DOHH2 (cell line): ENCODE measurements around the gene GMFB.

Experiments
- H3F3A ChIP-seq: fragments of 200-600 bp; sonication (generic), shearing (Covaris generic); 2 replicates; pipeline ENCODE4 v1.6.0; 2016; ENCODE audit warnings: antibody characterized with exemption, mild to moderate bottlenecking; ENCODE audit not compliant: control insufficient read depth, insufficient read depth
- H3K27ac ChIP-seq: fragments of 200-600 bp; sonication (generic); 2 replicates; pipeline ENCODE4 v1.5.1; 2014; ENCODE audit warnings: low read depth, mild to moderate bottlenecking, low read length, moderate library complexity
- H3K27me3 ChIP-seq: fragments of 200-600 bp; sonication (generic); 2 replicates; pipeline ENCODE4 v1.6.1; 2014; ENCODE audit warnings: mild to moderate bottlenecking, low read length, mixed read lengths; ENCODE audit not compliant: control insufficient read depth
- H3K36me3 ChIP-seq: fragments of 200-600 bp; sonication (generic); 2 replicates; pipeline ENCODE4 v1.6.1; 2014; ENCODE audit warnings: mild to moderate bottlenecking, low read length, moderate library complexity, mixed read lengths; ENCODE audit not compliant: control insufficient read depth
- H3K4me1 ChIP-seq: fragments of 200-600 bp; sonication (generic); 2 replicates; pipeline ENCODE4 v1.6.1; 2014; ENCODE audit warnings: mild to moderate bottlenecking, low read length, mixed read lengths; ENCODE audit not compliant: control insufficient read depth
- H3K4me2 ChIP-seq: fragments of 200-600 bp; sonication (generic); 2 replicates; pipeline ENCODE4 v1.6.0; 2014; ENCODE audit warnings: mild to moderate bottlenecking, low read length, moderate library complexity
- H3K4me3 ChIP-seq: fragments of 200-600 bp; sonication (generic); 2 replicates; pipeline ENCODE4 v1.5.1; 2014; ENCODE audit warnings: mild to moderate bottlenecking, low read length, mixed read lengths
- H3K79me2 ChIP-seq: fragments of 200-600 bp; sonication (generic); 2 replicates; pipeline ENCODE4 v1.6.1; 2014; ENCODE audit warnings: mild to moderate bottlenecking, low read length, mixed read lengths; ENCODE audit not compliant: control insufficient read depth
- H3K9me2 ChIP-seq: fragments of 200-600 bp; sonication (generic); replicated peaks from 2 replicates; pipeline ENCODE4 v1.6.1; 2014; ENCODE audit warnings: mild to moderate bottlenecking, low read length, mixed read lengths; ENCODE audit not compliant: control insufficient read depth
- H3K9me3 ChIP-seq: fragments of 200-600 bp; sonication (generic); 2 replicates; pipeline ENCODE4 v1.6.1; 2014; ENCODE audit warnings: antibody characterized with exemption, low read length, mixed read lengths; ENCODE audit not compliant: control insufficient read depth, insufficient read depth
- H4K20me1 ChIP-seq: fragments of 200-600 bp; sonication (generic); 2 replicates; pipeline ENCODE4 v1.6.0; 2014; ENCODE audit warnings: low read depth, mild to moderate bottlenecking, antibody characterized with exemption, low read length, moderate library complexity; ENCODE audit not compliant: control insufficient read depth, insufficient read depth
- CTCF ChIP-seq: fragments of 200-600 bp; sonication (generic); IDR thresholded peaks from one replicate; pipeline ENCODE4 v1.5.1; 2014; ENCODE audit warnings: antibody characterized with exemption, mild to moderate bottlenecking, low read depth, low read length; ENCODE audit not compliant: poor library complexity, severe bottlenecking
- EZH2phosphoT487 ChIP-seq: fragments of 200-600 bp; sonication (generic); IDR thresholded peaks from 2 replicates; pipeline ENCODE4 v1.6.1; 2017; ENCODE audit warnings: borderline replicate concordance, mild to moderate bottlenecking, antibody characterized with exemption, low read length, moderate library complexity, mixed read lengths

GMFB gene

GRCh38 chr14:54488646-54489317, at the start of gene GMFB:
Gene GMFB (minus strand): TSS chr14:54488980. CDS start chr14:54488927, 53 bp downstream.
- peaks cover 63% of the 10 kb centered on the region for H3K79me2 ChIP-seq
- H3K9me3 ChIP-seq: no peaks in the 10 kb centered on the region
- TF ChIP-seq EZH2phosphoT487 (no peak), CTCF (peak; percentile 47)
- H3K9me2 ChIP-seq: no peaks in the 10 kb centered on the region
- H3K4me1 ChIP-seq: peaks cover 50% of the 10 kb centered on the region
- H3F3A ChIP-seq: peaks cover 20% of the 10 kb centered on the region
- peaks cover 14% of the 10 kb centered on the region for H3K36me3 ChIP-seq
- H4K20me1 ChIP-seq: no peaks in the 10 kb centered on the region
- peak within 1 kb of the TSS; percentile 69 for H3K27ac ChIP-seq
- H3K4me2 ChIP-seq: peak within 1 kb of the TSS; percentile 88
- H3K4me3 ChIP-seq: peak within 1 kb of the TSS; percentile 98
- no peaks in the 10 kb centered on the region for H3K27me3 ChIP-seq

- no peaks in the 10 kb centered on the region for H3K9me2 ChIP-seq
- TF ChIP-seq EZH2phosphoT487 (no peak), CTCF (no peak)
- no peaks in the 10 kb centered on the region for H3K9me3 ChIP-seq
- H3K36me3 ChIP-seq: peaks cover 6% of the 10 kb centered on the region; the same call in 1 of the 2 replicates
- no peaks in the 10 kb centered on the region for H3K79me2 ChIP-seq
- H3K4me2 ChIP-seq: no peak overlapping the region
- no peaks in the 10 kb centered on the region for H3K4me1 ChIP-seq
- no peak overlapping the region for H3K27ac ChIP-seq
- no peaks in the 10 kb centered on the region for H4K20me1 ChIP-seq
- no peaks in the 10 kb centered on the region for H3K27me3 ChIP-seq
- H3F3A ChIP-seq: no peaks in the 10 kb centered on the region
- H3K4me3 ChIP-seq: no peak overlapping the region
These were observed 49.3 kb upstream of the GMFB start for GRCh38 chr14:54538055-54538454.

GRCh38 chr14:54537651-54538050, 48.9 kb upstream of the GMFB start:
- no peak overlapping the region for H3K27ac ChIP-seq
- no peaks in the 10 kb centered on the region for H3K27me3 ChIP-seq
- H3K79me2 ChIP-seq: no peaks in the 10 kb centered on the region
- no peak overlapping the region for H3K4me3 ChIP-seq
- H3K4me1 ChIP-seq: peaks cover 2% of the 10 kb centered on the region
- H3F3A ChIP-seq: no peaks in the 10 kb centered on the region
- no peak overlapping the region for H3K4me2 ChIP-seq
- no peaks in the 10 kb centered on the region for H3K9me3 ChIP-seq
- no peak for TF ChIP-seq CTCF
- no peak for TF ChIP-seq EZH2phosphoT487
- H3K9me2 ChIP-seq: no peaks in the 10 kb centered on the region
- peaks cover 6% of the 10 kb centered on the region; the same call in 1 of the 2 replicates for H3K36me3 ChIP-seq
- H4K20me1 ChIP-seq: no peaks in the 10 kb centered on the region
